GM19240 (cell line): Measurements from ENCODE around the gene C20orf204.
A peak's percentile ranks its signal among the peaks of the same experiment; 100 is the strongest.

Experiments
- DNase-seq: peaks from one replicate; pipeline ENCODE4 v3.0.0; 2011; ENCODE audit warnings: low spot score; ENCODE audit not compliant: insufficient read length

Gene C20orf204

GRCh38 chr20:64055893-64056638 is 20.1 kb downstream of the C20orf204 start:
- DNase-seq, result no peak

GRCh38 chr20:64056639-64056888 is 20.6 kb downstream of the C20orf204 start:
- no peak for DNase-seq

GRCh38 chr20:64056889-64057627 is 21.1 kb downstream of the C20orf204 start:
- DNase-seq, result no peak

GRCh38 chr20:64057628-64058498 is 21.9 kb downstream of the C20orf204 start:
- DNase-seq, result peak; percentile 93

GRCh38 chr20:64058536-64058935 is 22.6 kb downstream of the C20orf204 start:
- DNase-seq, result no peak

GRCh38 chr20:64062276-64062595 is 26.3 kb downstream of the C20orf204 start:
- DNase-seq, result no peak

GRCh38 chr20:64062596-64063388 is 26.8 kb downstream of the C20orf204 start, which contains the start of gene TCEA2:
Gene TCEA2, plus strand, starts transcription at chr20:64063198. Its CDS starts 115 bp downstream, at chr20:64063313.
- peak; percentile 98 for DNase-seq

- no peak for DNase-seq
Observed at GRCh38 chr20:64063389-64064144, 27.6 kb downstream of the C20orf204 start.

GRCh38 chr20:64064145-64064698 is 28.2 kb downstream of the C20orf204 start:
- no peak for DNase-seq

GRCh38 chr20:64065062-64065973 is 29.3 kb downstream of the C20orf204 start:
- DNase-seq, result no peak

- DNase-seq, result peak; percentile 69
Observed at GRCh38 chr20:64065974-64066343, 30.0 kb downstream of the C20orf204 start.

- DNase-seq, result no peak
Observed at GRCh38 chr20:64067005-64067632, 31.1 kb downstream of the C20orf204 start.

- DNase-seq, result no peak
Observed at GRCh38 chr20:64067733-64068307, 31.8 kb downstream of the C20orf204 start.

- DNase-seq, result no peak
Observed at GRCh38 chr20:64068386-64069208, 32.6 kb downstream of the C20orf204 start.

- no peak for DNase-seq
Observed at GRCh38 chr20:64069209-64069613, 33.2 kb downstream of the C20orf204 start.

- DNase-seq, result no peak
Observed at GRCh38 chr20:64069614-64070243, 33.7 kb downstream of the C20orf204 start.
